NB4 (cell line): ENCODE measurements around the gene ACER3.

Experiments used
- DNase-seq: peaks from one replicate; pipeline ENCODE4 v3.0.0; 2010; ENCODE audit warnings: low read depth
- H3K4me3 ChIP-seq: one replicate; pipeline ENCODE4 v1.5.1; 2011; ENCODE audit warnings: mild to moderate bottlenecking, low read depth, low read length, moderate library complexity
- MYC ChIP-seq: IDR thresholded peaks from 2 replicates; pipeline ENCODE4 v1.6.1; 2011; ENCODE audit warnings: low read depth, low read length
- POLR2A ChIP-seq: IDR thresholded peaks from 2 replicates; pipeline ENCODE4 v1.6.1; 2011; ENCODE audit warnings: mild to moderate bottlenecking; ENCODE audit not compliant: insufficient read length; ENCODE audit errors: extremely low read depth
- TF ChIP-seq, protein P1 (sequence below): IDR thresholded peaks from one replicate; pipeline ENCODE4 v1.5.1; 2012; ENCODE audit warnings: low read depth, low read length
- TF ChIP-seq, protein P2 (sequence below): IDR thresholded peaks from 2 replicates; pipeline ENCODE4 v1.6.1; 2011; ENCODE audit warnings: low read depth, low read length

ACER3 gene

DNA sequence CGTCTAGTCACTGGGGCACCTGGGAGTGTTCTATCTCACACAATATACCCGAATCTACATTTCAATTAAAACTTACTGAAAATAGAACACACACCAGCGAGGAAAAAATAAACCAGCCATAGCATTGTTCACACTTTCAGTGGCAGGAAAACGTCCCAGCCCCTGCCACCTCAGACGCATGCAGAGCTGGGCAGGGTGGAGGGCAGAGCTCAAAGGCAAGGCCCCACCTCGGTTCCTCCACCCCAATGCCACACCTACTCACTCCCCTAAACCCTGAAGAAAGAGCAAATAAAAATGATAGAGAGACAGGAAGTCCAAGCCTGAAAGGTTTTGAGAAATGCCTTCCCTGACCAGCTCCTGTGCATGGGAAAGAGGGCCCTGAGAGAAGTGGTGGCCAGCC is 188.3 kb downstream of the ACER3 start:
- TF ChIP-seq MYC (no peak), POLR2A (no peak)
- TF ChIP-seq, protein P1, sequence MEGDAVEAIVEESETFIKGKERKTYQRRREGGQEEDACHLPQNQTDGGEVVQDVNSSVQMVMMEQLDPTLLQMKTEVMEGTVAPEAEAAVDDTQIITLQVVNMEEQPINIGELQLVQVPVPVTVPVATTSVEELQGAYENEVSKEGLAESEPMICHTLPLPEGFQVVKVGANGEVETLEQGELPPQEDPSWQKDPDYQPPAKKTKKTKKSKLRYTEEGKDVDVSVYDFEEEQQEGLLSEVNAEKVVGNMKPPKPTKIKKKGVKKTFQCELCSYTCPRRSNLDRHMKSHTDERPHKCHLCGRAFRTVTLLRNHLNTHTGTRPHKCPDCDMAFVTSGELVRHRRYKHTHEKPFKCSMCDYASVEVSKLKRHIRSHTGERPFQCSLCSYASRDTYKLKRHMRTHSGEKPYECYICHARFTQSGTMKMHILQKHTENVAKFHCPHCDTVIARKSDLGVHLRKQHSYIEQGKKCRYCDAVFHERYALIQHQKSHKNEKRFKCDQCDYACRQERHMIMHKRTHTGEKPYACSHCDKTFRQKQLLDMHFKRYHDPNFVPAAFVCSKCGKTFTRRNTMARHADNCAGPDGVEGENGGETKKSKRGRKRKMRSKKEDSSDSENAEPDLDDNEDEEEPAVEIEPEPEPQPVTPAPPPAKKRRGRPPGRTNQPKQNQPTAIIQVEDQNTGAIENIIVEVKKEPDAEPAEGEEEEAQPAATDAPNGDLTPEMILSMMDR, result no peak
- TF ChIP-seq, protein P2, sequence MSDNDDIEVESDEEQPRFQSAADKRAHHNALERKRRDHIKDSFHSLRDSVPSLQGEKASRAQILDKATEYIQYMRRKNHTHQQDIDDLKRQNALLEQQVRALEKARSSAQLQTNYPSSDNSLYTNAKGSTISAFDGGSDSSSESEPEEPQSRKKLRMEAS, result no peak
- DNase-seq, result no peak

DNA sequence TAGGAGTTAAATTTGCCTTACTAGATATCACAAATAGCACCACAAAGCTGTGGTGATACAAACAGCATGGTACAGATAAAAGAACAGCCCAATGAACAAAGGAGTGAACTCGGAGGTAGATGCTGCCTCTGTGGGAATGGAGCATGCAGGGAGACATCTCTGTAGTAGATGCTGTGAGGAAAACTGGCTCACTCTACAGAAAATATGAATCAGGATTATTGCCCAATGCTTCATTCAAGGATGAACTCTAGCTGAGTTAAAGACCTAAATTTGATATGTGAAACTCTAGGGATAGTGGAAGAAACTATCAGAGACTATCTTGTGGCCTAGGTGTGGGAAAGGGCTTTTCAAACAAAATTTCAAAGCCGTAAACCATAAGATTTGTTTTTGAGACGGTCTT is 190.8 kb downstream of the ACER3 start:
- no peak for TF ChIP-seq POLR2A
- TF ChIP-seq, protein P2, result no peak
- no peak for TF ChIP-seq MYC
- TF ChIP-seq, protein P1, result no peak
- H3K4me3 ChIP-seq, result no peak overlapping the region
- DNase-seq, result no peak

More for the DNA sequence above, 188.3 kb downstream of the ACER3 start:
- no peak overlapping the region for H3K4me3 ChIP-seq

DNA sequence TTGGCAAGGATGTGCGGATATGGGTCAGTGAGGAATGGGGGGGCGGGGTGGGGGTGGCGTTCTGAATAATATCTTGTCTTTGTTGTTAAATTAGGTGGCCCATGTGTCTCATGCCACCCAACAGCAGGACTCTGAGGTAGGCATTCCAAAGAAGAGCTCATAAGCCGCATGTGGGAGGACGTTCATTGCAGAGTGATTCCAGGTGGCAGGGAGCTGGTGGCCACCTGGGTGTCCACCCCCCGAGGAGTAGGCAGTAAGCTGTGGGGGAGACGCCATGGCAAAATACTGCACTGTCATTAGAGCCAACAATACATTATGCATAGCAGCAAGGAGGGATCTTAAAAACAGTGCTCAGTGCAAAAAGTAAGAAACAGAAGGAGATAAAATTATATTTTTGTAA is 191.8 kb downstream of the ACER3 start:
- no peak for DNase-seq
- TF ChIP-seq POLR2A, result no peak
- H3K4me3 ChIP-seq, result no peak overlapping the region

DNA sequence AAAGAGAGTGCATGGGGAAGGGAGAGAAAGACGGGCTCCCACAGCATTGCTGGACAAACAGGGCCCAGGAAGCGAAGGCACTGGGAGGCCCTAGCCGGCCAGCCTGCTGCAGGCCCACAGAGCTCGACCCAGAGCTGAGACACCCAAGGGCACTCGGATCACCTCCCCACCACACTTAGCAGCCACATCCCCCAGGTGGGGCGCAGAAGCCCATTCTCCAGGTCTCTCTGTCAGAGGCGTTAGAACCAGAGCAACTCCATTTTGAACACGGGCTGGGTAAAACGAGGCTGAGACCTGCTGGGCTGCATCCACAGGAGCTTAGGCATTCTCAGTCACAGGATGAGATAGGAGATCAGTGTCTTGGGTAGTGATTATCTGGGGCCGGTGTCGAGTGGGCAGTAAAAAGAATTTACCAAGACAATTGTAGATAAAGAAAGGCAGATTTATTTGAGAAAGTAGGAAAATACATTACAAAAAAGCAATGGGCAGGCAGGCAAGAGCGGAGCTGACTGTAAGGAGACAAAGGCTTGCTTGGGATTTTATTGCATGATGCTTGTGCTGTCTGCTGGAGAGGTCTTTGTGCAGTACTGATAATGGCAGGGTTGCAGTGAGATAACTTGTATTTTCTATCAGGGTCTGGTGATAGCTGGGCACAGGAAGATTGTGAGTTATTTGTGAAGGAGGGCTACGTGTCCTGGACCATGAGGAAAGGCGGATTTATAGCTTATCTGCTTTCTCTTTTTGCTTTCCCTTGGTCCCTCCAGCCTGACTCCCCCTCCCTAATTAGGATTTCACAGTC is 192.7 kb downstream of the ACER3 start:
- TF ChIP-seq POLR2A, result no peak
- TF ChIP-seq, protein P2, result no peak
- TF ChIP-seq MYC, result no peak
- TF ChIP-seq, protein P1, result no peak
- DNase-seq, result no peak
- H3K4me3 ChIP-seq, result no peak overlapping the region

DNA sequence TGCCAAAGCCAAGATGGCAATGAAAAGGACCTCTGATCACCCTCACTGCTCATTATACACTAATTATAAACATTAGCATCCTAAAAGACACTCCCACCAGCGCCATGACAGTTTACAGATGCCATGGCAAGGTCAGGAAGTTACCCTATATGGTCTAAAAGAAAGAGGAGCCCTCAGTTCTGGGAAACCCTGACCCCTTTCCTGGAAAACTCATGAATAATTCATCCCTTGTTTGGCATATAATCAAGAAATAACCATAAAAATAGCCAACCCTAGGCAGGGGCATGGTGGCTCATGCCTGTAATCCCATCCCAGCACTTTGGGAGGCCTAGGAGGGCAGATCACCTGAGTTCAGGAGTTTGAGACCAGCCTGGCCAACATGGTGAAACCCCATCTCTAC is 193.4 kb downstream of the ACER3 start:
- TF ChIP-seq, protein P1, result no peak

DNA sequence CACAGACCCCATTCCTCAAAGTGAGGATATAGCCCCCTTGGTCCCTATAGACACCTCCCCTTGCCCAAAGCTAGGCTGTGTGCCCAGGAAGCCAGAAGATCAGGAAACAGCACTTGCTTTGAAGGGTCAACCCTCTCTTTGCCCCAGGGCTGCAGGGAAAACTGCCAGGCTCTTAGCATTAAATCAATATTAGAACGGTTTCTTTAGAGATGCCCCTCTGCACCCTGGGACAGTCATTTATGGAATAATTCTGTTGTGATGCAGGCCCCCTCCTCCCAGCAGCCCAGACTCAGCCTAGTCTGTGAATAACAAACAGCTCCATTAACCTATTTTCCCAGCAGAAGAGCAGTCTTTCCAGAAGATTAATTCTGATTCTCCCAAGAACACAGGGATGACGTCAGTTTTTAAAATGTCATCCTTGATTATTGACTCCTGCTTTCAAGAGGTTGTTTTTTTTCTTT is 194.4 kb downstream of the ACER3 start:
- DNase-seq, result no peak
- TF ChIP-seq, protein P2, result no peak
- TF ChIP-seq MYC, result no peak
- TF ChIP-seq, protein P1, result no peak
- no peak overlapping the region for H3K4me3 ChIP-seq

More for the DNA sequence above, 193.4 kb downstream of the ACER3 start:
- no peak for DNase-seq
- H3K4me3 ChIP-seq, result no peak overlapping the region
